Measurements from ENCODE around the gene NKD2.
A peak's percentile ranks its signal among the peaks of the same experiment; 100 is the strongest.

NKD2 gene

GRCh38 chr5:1001406-1002270 is 7.0 kb upstream of the NKD2 start:
- Histone ChIP-seq H3K27ac (ENCODE audit: low read depth, low read length) (no peak overlapping the region), H2BK120ac (ENCODE audit: insufficient read depth, low read length, poor library complexity) (no peak overlapping the region), H4K91ac (ENCODE audit: low read depth, low read length) (no peak overlapping the region), H2BK12ac (ENCODE audit: low read length) (no peak overlapping the region), H3K27me3 (ENCODE audit: insufficient read depth, low read length) (peaks cover 13% of the 10 kb centered on the region), H3K9me3 (ENCODE audit: insufficient read depth, low read depth, low read length) (no peaks in the 10 kb centered on the region), H3K4ac (ENCODE audit: low read depth, low read length) (no peak overlapping the region), H2AFZ (ENCODE audit: insufficient read depth, low read length, poor library complexity) (no peak overlapping the region), H4K8ac (ENCODE audit: low read depth, low read length) (no peak overlapping the region), H3K79me2 (ENCODE audit: control insufficient read depth, insufficient read depth, low read length, poor library complexity) (no peaks in the 10 kb centered on the region), H2AK5ac (ENCODE audit: low read length) (no peak overlapping the region), H3K23ac (ENCODE audit: low read length) (no peak overlapping the region), H4K12ac (ENCODE audit: low read depth, low read length) (no peak overlapping the region), H3K9ac (ENCODE audit: low read length) (no peak overlapping the region), H3K4me3 (ENCODE audit: low read depth, low read length) (no peak overlapping the region), H3K36me3 (ENCODE audit: control insufficient read depth in 1 of 2, insufficient read depth in 2 of 2, low read length in 2 of 2) (no peaks in the 10 kb centered on the region), H3K4me1 (ENCODE audit: control insufficient read depth in 1 of 2, insufficient read depth in 2 of 2, low read length in 2 of 2) (peaks cover 5 to 14% of the 10 kb centered on the region in 2 experiments), H2BK5ac (ENCODE audit: low read depth, low read length, poor library complexity) (no peak overlapping the region), H3K14ac (ENCODE audit: low read length) (no peak overlapping the region), H3K4me2 (ENCODE audit: low read length) (no peak overlapping the region), H3K79me1 (ENCODE audit: low read length) (no peaks in the 10 kb centered on the region), H3K18ac (ENCODE audit: low read length) (no peak overlapping the region)
- WGBS (ENCODE audit: extremely low coverage, insufficient coverage, insufficient read length), result no CpG with 5 or more reads among the region's 19 CpGs
- DNase-seq, result no peak

- no peaks in the 10 kb centered on the region for H3K9me3 ChIP-seq (ENCODE audit: insufficient read depth, low read depth, low read length)
- H3K27me3 ChIP-seq (ENCODE audit: insufficient read depth, low read length), result peaks cover 13% of the 10 kb centered on the region
- no peak overlapping the region for H3K4me2 ChIP-seq (ENCODE audit: low read length)
- H3K4me3 ChIP-seq (ENCODE audit: low read depth, low read length), result no peak overlapping the region
- H3K14ac ChIP-seq (ENCODE audit: low read length), result no peak overlapping the region
- no peak overlapping the region for H3K9ac ChIP-seq (ENCODE audit: low read length)
- no peak for DNase-seq
- H2AFZ ChIP-seq (ENCODE audit: insufficient read depth, low read length, poor library complexity), result no peak overlapping the region
- H4K12ac ChIP-seq (ENCODE audit: low read depth, low read length), result no peak overlapping the region
- no peak overlapping the region for H3K27ac ChIP-seq (ENCODE audit: low read depth, low read length)
- no peaks in the 10 kb centered on the region for H3K79me1 ChIP-seq (ENCODE audit: low read length)
- H2BK120ac ChIP-seq (ENCODE audit: insufficient read depth, low read length, poor library complexity), result no peak overlapping the region
- H3K4me1 ChIP-seq (ENCODE audit: control insufficient read depth in 1 of 2, insufficient read depth in 2 of 2, low read length in 2 of 2), result peaks cover 5 to 10% of the 10 kb centered on the region in 2 experiments
- no CpG with 5 or more reads among the region's 4 CpGs for WGBS (ENCODE audit: extremely low coverage, insufficient coverage, insufficient read length)
- H2AK5ac ChIP-seq (ENCODE audit: low read length), result no peak overlapping the region
- H3K79me2 ChIP-seq (ENCODE audit: control insufficient read depth, insufficient read depth, low read length, poor library complexity), result no peaks in the 10 kb centered on the region
- H2BK5ac ChIP-seq (ENCODE audit: low read depth, low read length, poor library complexity), result no peak overlapping the region
- no peaks in the 10 kb centered on the region for H3K36me3 ChIP-seq (ENCODE audit: control insufficient read depth in 1 of 2, insufficient read depth in 2 of 2, low read length in 2 of 2)
- H4K91ac ChIP-seq (ENCODE audit: low read depth, low read length), result no peak overlapping the region
- H3K4ac ChIP-seq (ENCODE audit: low read depth, low read length), result no peak overlapping the region
- H3K23ac ChIP-seq (ENCODE audit: low read length), result no peak overlapping the region
- no peak overlapping the region for H3K18ac ChIP-seq (ENCODE audit: low read length)
- no peak overlapping the region for H2BK12ac ChIP-seq (ENCODE audit: low read length)
- no peak overlapping the region for H4K8ac ChIP-seq (ENCODE audit: low read depth, low read length)
These were observed 6.4 kb upstream of the NKD2 start for GRCh38 chr5:1002271-1002546.

- no peak overlapping the region for H4K12ac ChIP-seq (ENCODE audit: low read depth, low read length)
- H4K8ac ChIP-seq (ENCODE audit: low read depth, low read length), result no peak overlapping the region
- no peaks in the 10 kb centered on the region for H3K9me3 ChIP-seq (ENCODE audit: insufficient read depth, low read depth, low read length)
- H4K91ac ChIP-seq (ENCODE audit: low read depth, low read length), result no peak overlapping the region
- no peak overlapping the region for H3K27ac ChIP-seq (ENCODE audit: low read depth, low read length)
- no peak overlapping the region for H3K18ac ChIP-seq (ENCODE audit: low read length)
- no peak overlapping the region for H3K4me3 ChIP-seq (ENCODE audit: low read depth, low read length)
- H3K36me3 ChIP-seq (ENCODE audit: control insufficient read depth in 1 of 2, insufficient read depth in 2 of 2, low read length in 2 of 2), result no peaks in the 10 kb centered on the region
- no peak overlapping the region for H2AK5ac ChIP-seq (ENCODE audit: low read length)
- H3K27me3 ChIP-seq (ENCODE audit: insufficient read depth, low read length), result peaks cover 13% of the 10 kb centered on the region
- no peak overlapping the region for H3K9ac ChIP-seq (ENCODE audit: low read length)
- no peak overlapping the region for H3K14ac ChIP-seq (ENCODE audit: low read length)
- no peak overlapping the region for H2BK5ac ChIP-seq (ENCODE audit: low read depth, low read length, poor library complexity)
- H3K4me2 ChIP-seq (ENCODE audit: low read length), result no peak overlapping the region
- no peak overlapping the region for H3K23ac ChIP-seq (ENCODE audit: low read length)
- no peak overlapping the region for H2AFZ ChIP-seq (ENCODE audit: insufficient read depth, low read length, poor library complexity)
- H3K79me2 ChIP-seq (ENCODE audit: control insufficient read depth, insufficient read depth, low read length, poor library complexity), result no peaks in the 10 kb centered on the region
- no peak for DNase-seq
- H3K4ac ChIP-seq (ENCODE audit: low read depth, low read length), result no peak overlapping the region
- no CpG with 5 or more reads among the region's 13 CpGs for WGBS (ENCODE audit: extremely low coverage, insufficient coverage, insufficient read length)
- no peak overlapping the region for H2BK120ac ChIP-seq (ENCODE audit: insufficient read depth, low read length, poor library complexity)
- no peaks in the 10 kb centered on the region for H3K79me1 ChIP-seq (ENCODE audit: low read length)
- peaks cover 5 to 10% of the 10 kb centered on the region in 2 experiments for H3K4me1 ChIP-seq (ENCODE audit: control insufficient read depth in 1 of 2, insufficient read depth in 2 of 2, low read length in 2 of 2)
- H2BK12ac ChIP-seq (ENCODE audit: low read length), result no peak overlapping the region
These were observed 5.8 kb upstream of the NKD2 start for GRCh38 chr5:1002836-1003235.

GRCh38 chr5:1003296-1003937 is 5.2 kb upstream of the NKD2 start:
- no peaks in the 10 kb centered on the region for H3K79me1 ChIP-seq (ENCODE audit: low read length)
- no peak overlapping the region for H3K4me2 ChIP-seq (ENCODE audit: low read length)
- DNase-seq, result peak in 1 of 2 donors; percentile 14
- H4K12ac ChIP-seq (ENCODE audit: low read depth, low read length), result no peak overlapping the region
- peaks cover 5 to 10% of the 10 kb centered on the region in 2 experiments for H3K4me1 ChIP-seq (ENCODE audit: control insufficient read depth in 1 of 2, insufficient read depth in 2 of 2, low read length in 2 of 2)
- no peaks in the 10 kb centered on the region for H3K79me2 ChIP-seq (ENCODE audit: control insufficient read depth, insufficient read depth, low read length, poor library complexity)
- no peak overlapping the region for H2BK12ac ChIP-seq (ENCODE audit: low read length)
- peaks cover 18% of the 10 kb centered on the region for H3K27me3 ChIP-seq (ENCODE audit: insufficient read depth, low read length)
- H3K23ac ChIP-seq (ENCODE audit: low read length), result no peak overlapping the region
- no peaks in the 10 kb centered on the region for H3K9me3 ChIP-seq (ENCODE audit: insufficient read depth, low read depth, low read length)
- no peak overlapping the region for H3K18ac ChIP-seq (ENCODE audit: low read length)
- H3K4ac ChIP-seq (ENCODE audit: low read depth, low read length), result no peak overlapping the region
- H3K36me3 ChIP-seq (ENCODE audit: control insufficient read depth in 1 of 2, insufficient read depth in 2 of 2, low read length in 2 of 2), result no peaks in the 10 kb centered on the region
- no peak overlapping the region for H3K27ac ChIP-seq (ENCODE audit: low read depth, low read length)
- no peak overlapping the region for H2BK5ac ChIP-seq (ENCODE audit: low read depth, low read length, poor library complexity)
- H4K8ac ChIP-seq (ENCODE audit: low read depth, low read length), result no peak overlapping the region
- H4K91ac ChIP-seq (ENCODE audit: low read depth, low read length), result no peak overlapping the region
- no peak overlapping the region for H3K14ac ChIP-seq (ENCODE audit: low read length)
- no peak overlapping the region for H2BK120ac ChIP-seq (ENCODE audit: insufficient read depth, low read length, poor library complexity)
- no peak overlapping the region for H2AK5ac ChIP-seq (ENCODE audit: low read length)
- H3K4me3 ChIP-seq (ENCODE audit: low read depth, low read length), result no peak overlapping the region
- no peak overlapping the region for H2AFZ ChIP-seq (ENCODE audit: insufficient read depth, low read length, poor library complexity)
- H3K9ac ChIP-seq (ENCODE audit: low read length), result no peak overlapping the region
- WGBS (ENCODE audit: extremely low coverage, insufficient coverage, insufficient read length), result no CpG with 5 or more reads among the region's 21 CpGs

Data from trophoblast cell (in vitro differentiated cells and primary cell).